GM18870 (cell line): Measurements from ENCODE around the gene TCF12.

Experiments
- ATAC-seq: cut with Tn5 transposase; IDR thresholded peaks from one replicate; pipeline ENCODE4 v1.9.1; 2021; ENCODE audit warnings: moderate library complexity; ENCODE audit not compliant: unreplicated experiment

The TCF12 gene

GRCh38 chr15:57041416-57041815 lies 123.0 kb downstream of the TCF12 start:
- no peak for ATAC-seq

- ATAC-seq = no peak
Observed at GRCh38 chr15:57044072-57044702, 125.7 kb downstream of the TCF12 start.

- ATAC-seq = no peak
Observed at GRCh38 chr15:57044970-57045369, 126.5 kb downstream of the TCF12 start.

- ATAC-seq = peak; percentile 90
Observed at GRCh38 chr15:57045741-57046382, 127.4 kb downstream of the TCF12 start.

- ATAC-seq = no peak
Observed at GRCh38 chr15:57048930-57049549, 130.6 kb downstream of the TCF12 start.

GRCh38 chr15:57053470-57053869 lies 135.0 kb downstream of the TCF12 start:
- ATAC-seq = no peak

- no peak for ATAC-seq
Observed at GRCh38 chr15:57054204-57054750, 135.8 kb downstream of the TCF12 start.

GRCh38 chr15:57056357-57056756 lies 137.9 kb downstream of the TCF12 start:
- no peak for ATAC-seq

- no peak for ATAC-seq
Observed at GRCh38 chr15:57057134-57057930, 138.9 kb downstream of the TCF12 start.

GRCh38 chr15:57059026-57059660 lies 140.7 kb downstream of the TCF12 start:
- no peak for ATAC-seq

GRCh38 chr15:57060799-57061198 lies 142.4 kb downstream of the TCF12 start:
- no peak for ATAC-seq

- no peak for ATAC-seq
Observed at GRCh38 chr15:57061281-57061680, 142.8 kb downstream of the TCF12 start.

- ATAC-seq = no peak
Observed at GRCh38 chr15:57061696-57062095, 143.3 kb downstream of the TCF12 start.

- no peak for ATAC-seq
Observed at GRCh38 chr15:57064033-57064432, 145.6 kb downstream of the TCF12 start.

GRCh38 chr15:57069423-57069822 lies 151.0 kb downstream of the TCF12 start:
- no peak for ATAC-seq

- no peak for ATAC-seq
Observed at GRCh38 chr15:57070674-57071073, 152.2 kb downstream of the TCF12 start.

- ATAC-seq = no peak
Observed at GRCh38 chr15:57079446-57079845, 161.0 kb downstream of the TCF12 start.

GRCh38 chr15:57079931-57080620 lies 161.6 kb downstream of the TCF12 start:
- no peak for ATAC-seq

- no peak for ATAC-seq
Observed at GRCh38 chr15:57082054-57082728, 163.7 kb downstream of the TCF12 start.

- ATAC-seq = no peak
Observed at GRCh38 chr15:57084192-57084591, 165.7 kb downstream of the TCF12 start.
